C4-2B (cell line): ENCODE results near the gene CST9.

ENCODE experiments used
- CTCF ChIP-seq: fragments of 450-650 bp; conservative IDR thresholded peaks from 2 replicates; pipeline ENCODE4 v1.5.1; 2017; ENCODE audit warnings: mild to moderate bottlenecking
- ZFX ChIP-seq: fragments of 450-650 bp; IDR thresholded peaks from 2 replicates; pipeline ENCODE4 v1.6.1; 2017

GRCh38 chr20:23652926-23653325, 47.2 kb upstream of the CST9 start:
- TF ChIP-seq CTCF (no peak), ZFX (no peak)
